GM12865 (cell line): ENCODE data around the gene LARGE1.
A peak's percentile ranks its signal among the peaks of the same experiment; 100 is the strongest.

ENCODE experiments used
- DNase-seq: peaks from one replicate; pipeline ENCODE4 v3.0.0; 2010; ENCODE audit warnings: low read depth
- H3K4me3 ChIP-seq: 2 replicates; pipeline ENCODE4 v1.5.1; 2011; ENCODE audit warnings: mild to moderate bottlenecking, low read depth, low read length, control low read depth
- TF ChIP-seq, protein P1 (sequence below): IDR thresholded peaks from 2 replicates; pipeline ENCODE4 v1.5.1; 2011; ENCODE audit warnings: low read length, control low read depth, low read depth, inconsistent platforms; ENCODE audit not compliant: insufficient read depth; ENCODE audit errors: missing control alignments

The LARGE1 gene

DNA sequence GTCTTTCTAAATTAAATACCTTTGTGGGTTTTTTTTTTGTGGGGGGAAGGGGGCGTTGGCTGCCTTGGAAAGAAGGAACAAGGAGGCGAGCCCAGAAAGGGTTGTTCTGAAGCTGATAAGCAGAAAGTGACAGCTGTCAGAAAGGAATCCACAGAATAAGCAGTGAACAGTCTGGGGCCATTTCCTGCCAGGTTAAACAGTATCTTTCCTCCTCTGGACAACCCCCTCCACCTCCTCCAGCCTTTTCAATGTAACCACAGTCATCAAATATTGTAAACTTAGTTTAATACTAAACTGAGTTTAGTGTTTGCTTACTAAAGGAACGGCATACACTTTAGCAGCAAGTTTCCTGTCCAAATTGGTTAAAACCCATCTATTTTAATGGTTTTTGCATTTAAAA lies 590.9 kb downstream of the LARGE1 start:
- no peak for DNase-seq

GRCh38 chr22:33328789-33329296 lies 591.4 kb downstream of the LARGE1 start:
- TF ChIP-seq, protein P1, sequence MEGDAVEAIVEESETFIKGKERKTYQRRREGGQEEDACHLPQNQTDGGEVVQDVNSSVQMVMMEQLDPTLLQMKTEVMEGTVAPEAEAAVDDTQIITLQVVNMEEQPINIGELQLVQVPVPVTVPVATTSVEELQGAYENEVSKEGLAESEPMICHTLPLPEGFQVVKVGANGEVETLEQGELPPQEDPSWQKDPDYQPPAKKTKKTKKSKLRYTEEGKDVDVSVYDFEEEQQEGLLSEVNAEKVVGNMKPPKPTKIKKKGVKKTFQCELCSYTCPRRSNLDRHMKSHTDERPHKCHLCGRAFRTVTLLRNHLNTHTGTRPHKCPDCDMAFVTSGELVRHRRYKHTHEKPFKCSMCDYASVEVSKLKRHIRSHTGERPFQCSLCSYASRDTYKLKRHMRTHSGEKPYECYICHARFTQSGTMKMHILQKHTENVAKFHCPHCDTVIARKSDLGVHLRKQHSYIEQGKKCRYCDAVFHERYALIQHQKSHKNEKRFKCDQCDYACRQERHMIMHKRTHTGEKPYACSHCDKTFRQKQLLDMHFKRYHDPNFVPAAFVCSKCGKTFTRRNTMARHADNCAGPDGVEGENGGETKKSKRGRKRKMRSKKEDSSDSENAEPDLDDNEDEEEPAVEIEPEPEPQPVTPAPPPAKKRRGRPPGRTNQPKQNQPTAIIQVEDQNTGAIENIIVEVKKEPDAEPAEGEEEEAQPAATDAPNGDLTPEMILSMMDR = no peak
- peak; percentile 13 for DNase-seq
- no peak overlapping the region for H3K4me3 ChIP-seq

More for the DNA sequence above, 590.9 kb downstream of the LARGE1 start:
- no peak overlapping the region for H3K4me3 ChIP-seq
- TF ChIP-seq, protein P1 = no peak

DNA sequence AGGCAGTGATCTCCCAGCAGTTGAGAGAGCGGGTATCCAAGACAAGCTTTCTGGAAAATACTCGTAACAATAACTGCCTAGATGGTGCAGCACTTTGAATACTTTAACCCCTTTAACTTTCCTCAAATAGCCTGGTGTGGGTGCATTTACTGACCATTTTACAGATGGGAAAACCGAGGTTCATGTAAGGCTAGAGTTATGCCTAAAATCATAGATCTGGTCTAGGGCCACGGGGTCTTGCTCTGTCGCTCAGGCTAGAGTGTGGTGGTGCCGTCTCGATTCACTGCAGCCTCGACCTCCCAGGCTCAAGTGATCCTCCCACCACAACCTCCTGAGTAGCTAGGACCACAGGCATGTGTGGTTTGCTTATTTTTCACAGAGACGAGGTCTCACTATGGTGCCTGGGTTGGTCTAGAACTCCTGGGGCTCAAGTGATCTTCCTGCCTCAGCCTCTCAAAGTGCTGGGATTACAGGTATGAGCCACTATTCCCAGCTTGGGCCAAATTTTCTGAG lies 592.9 kb downstream of the LARGE1 start:
- DNase-seq = no peak
- no peak overlapping the region for H3K4me3 ChIP-seq
- TF ChIP-seq, protein P1 = no peak

DNA sequence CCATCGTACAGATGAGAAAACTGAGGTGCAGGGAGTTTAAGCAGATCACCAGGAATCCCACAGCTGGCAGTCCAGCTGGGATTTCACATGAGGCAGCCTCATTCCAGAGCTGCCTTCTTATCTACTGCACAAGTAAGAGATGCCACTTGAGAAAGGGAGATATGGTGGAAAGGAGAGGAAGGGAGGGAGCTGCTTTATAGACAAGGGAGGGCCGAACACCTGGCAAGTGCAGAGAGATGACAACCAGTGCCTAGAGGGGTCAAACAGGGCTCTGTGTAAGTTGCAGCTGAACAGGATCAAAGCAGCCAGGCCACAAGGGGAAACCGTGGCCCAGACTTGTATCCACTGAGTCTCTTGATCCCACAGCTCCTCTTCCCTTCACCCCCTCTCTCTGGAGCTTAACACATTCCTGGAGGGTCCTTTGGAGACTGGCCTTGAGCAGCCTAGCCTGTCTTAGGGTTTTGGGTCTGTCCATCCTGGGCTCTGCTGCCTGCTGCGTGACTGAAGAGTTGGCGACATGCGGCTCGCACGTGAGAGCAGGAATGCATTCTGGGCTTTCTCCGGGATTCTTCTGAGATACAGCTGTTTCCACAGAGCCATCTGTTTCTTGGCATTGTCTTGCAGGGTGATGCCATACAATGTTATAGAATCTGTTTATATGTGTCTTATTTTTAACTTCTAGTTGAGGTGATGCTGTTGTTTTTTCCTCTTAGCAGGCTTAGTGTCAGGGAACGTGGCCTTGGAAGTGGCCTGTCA lies 593.6 kb downstream of the LARGE1 start:
- DNase-seq = no peak
- TF ChIP-seq, protein P1 = no peak
- H3K4me3 ChIP-seq = no peak overlapping the region

GRCh38 chr22:33325232-33326004 lies 594.9 kb downstream of the LARGE1 start:
- peak; percentile 86 for DNase-seq
- no peak overlapping the region for H3K4me3 ChIP-seq

GRCh38 chr22:33324228-33324627 lies 596.0 kb downstream of the LARGE1 start:
- no peak overlapping the region for H3K4me3 ChIP-seq
- TF ChIP-seq, protein P1 = no peak
- no peak for DNase-seq

More at GRCh38 chr22:33325232-33326004, 594.9 kb downstream of the LARGE1 start:
- TF ChIP-seq, protein P1 = no peak
